Measurements from ENCODE around the gene NMNAT3.

NMNAT3 gene

GRCh38 chr3:139537795-139538621 lies 139.8 kb downstream of the NMNAT3 start:
- no peak for DNase-seq

DNA sequence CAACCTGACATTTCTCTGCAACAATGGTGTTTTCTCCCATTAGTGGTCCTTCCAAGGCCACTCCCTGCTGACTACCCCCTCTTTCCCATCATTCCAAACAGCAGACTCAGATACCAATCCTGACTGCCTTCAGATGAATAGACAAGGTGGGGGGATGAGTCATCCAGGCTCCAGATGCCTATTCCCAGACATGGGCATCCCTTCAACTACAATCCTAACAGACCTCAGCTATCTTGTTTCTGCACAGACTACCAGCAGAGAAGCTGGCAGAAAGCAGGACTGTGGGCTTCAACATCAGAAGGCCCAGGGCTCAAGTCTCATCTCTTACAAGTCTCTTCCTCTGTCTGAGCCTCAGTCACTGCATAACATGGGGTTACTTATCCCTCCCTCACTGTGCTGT lies 140.4 kb downstream of the NMNAT3 start:
- DNase-seq = no peak

GRCh38 chr3:139534992-139535879 lies 142.5 kb downstream of the NMNAT3 start:
- no peak for DNase-seq

- DNase-seq = no peak
Measured at GRCh38 chr3:139534455-139534812, 143.3 kb downstream of the NMNAT3 start.

DNA sequence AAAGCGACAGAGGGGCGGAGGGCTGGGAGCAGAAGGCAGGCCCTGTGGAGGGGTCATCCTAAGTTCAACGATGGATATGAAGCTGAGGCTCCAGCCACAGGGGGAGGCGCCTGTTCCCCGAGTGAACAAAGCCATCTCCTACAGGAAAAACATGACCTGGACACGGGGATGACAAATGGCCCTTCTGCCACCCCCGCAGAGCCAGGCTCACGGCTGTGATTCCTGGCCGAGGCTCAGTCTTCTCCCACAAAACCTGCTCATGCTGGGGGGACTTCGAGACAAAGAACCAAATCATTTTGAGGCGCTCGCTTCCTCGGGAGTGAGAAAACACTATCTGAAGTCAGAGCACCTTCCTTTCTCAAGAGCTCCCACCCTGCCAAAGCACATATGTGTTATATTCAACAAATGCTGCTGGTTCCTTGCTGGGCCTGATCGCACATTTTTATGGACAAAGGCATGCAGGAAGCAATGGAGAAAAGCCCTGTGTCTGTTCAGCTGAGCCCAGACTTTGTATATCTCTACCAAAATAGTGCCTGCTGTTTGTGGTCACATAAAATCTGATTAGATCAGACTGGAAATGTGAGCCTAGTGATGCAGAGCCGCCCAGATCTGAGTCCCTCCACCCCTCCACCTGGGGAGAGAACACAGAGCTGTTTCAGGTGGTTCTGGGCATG lies 143.9 kb downstream of the NMNAT3 start:
- DNase-seq = no peak

DNA sequence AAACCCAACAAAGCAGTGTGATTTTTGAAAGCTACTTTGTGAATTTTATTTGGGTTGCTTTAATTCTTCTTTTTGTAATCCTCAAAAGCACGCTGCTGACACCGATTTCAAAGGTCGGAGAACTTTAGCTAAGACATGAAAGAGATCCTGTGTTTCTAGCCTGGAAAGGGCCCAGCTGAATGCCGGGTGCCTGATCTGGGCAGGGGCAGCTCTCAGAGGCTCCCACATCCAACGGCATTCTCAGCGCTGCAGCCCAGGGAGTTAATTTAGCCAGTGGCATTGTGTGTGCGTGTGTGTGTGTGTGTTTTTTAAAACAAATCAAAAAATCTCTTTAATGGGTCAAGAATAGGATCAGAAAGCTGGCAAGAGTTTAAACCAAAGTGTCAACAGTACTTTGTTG lies 144.8 kb downstream of the NMNAT3 start:
- no peak for DNase-seq

- no peak for DNase-seq
Measured at GRCh38 chr3:139530717-139531116, 147.1 kb downstream of the NMNAT3 start.

- no peak for DNase-seq
Measured at GRCh38 chr3:139529662-139530061, 148.1 kb downstream of the NMNAT3 start.

- DNase-seq = no peak
Measured at GRCh38 chr3:139528924-139529323, 148.8 kb downstream of the NMNAT3 start.

- DNase-seq = no peak
Measured at GRCh38 chr3:139528281-139528680, 149.5 kb downstream of the NMNAT3 start.

DNA sequence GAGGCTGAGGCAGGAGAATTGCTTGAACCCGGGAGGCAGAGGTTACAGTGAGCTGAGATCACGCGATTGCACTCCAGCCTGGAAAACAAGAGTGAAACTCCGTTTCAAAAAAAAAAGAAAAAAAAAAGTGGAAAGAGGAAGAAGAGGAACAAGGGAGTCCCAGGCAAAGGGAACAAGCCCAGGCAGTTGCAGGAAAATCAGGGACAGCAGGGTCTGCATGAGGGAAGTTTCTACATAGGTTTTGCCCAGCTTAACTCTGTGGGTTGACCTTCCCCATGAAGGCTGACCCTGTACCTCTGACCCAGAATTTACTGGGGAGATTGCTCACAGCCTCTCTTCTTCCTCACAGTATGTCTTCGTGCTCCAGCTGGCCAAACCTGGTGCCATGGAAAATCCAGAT lies 150.5 kb downstream of the NMNAT3 start:
- no peak for DNase-seq

DNA sequence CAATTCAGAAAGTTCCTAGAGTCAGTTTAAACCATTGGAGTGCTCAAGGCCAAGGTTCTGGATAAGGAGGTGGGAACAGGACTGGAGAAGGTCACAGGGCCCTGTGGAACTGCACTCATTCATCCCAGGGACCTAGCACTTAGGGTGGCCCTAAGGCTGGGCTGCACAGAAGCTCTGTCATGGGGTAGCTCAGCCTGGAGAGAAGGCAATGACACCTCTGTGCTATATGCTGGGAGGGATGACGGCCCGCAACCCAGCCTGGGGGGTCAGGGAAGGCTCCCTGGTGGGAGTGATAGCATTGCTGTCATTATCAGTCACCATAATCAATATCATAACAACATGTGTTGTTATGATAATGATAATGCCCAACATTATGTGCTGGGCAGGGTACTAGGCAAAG lies 151.6 kb downstream of the NMNAT3 start:
- DNase-seq = no peak

GRCh38 chr3:139524841-139525636 lies 152.7 kb downstream of the NMNAT3 start:
- DNase-seq = no peak

- no peak for DNase-seq
Measured at GRCh38 chr3:139523718-139524117, 154.1 kb downstream of the NMNAT3 start.

DNA sequence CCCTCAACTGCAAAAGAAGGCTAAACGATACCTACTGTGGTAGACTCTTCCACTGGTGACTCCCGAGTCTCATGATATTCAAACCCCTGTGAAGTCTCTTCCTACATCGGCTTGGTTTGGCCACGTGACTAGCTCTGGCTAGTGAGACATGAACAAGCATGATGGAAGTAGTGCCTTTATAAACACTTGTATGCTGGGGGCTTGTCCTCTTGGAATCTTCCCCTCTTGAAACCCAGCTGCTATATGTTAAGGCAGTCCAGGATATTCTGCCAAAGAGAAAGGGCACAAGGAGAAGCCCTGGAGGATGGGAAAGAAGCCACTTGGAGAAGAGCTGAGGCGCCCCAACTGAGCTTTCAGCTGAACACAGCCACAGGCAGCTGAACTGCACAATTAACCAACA lies 154.6 kb downstream of the NMNAT3 start:
- no peak for DNase-seq

DNA sequence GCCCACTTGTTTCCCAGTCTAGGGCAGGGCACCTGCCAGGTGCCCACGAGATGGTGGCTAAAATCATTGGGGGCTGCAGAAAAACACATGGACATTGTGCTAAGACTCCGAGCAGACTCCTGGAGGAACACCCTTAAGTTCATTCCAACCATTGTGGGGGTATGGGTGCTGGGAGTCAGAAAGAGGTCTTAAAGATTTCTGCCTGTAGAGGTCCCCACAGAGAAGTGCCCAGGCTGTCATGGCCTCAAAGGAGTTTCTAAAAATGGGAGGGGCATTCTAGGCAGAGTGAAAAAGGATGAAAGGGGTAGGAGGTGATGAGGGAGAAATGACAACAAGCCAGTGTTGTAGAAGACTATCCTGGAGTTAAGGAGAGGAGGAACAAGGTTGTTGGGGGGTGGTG lies 155.4 kb downstream of the NMNAT3 start:
- no peak for DNase-seq

DNA sequence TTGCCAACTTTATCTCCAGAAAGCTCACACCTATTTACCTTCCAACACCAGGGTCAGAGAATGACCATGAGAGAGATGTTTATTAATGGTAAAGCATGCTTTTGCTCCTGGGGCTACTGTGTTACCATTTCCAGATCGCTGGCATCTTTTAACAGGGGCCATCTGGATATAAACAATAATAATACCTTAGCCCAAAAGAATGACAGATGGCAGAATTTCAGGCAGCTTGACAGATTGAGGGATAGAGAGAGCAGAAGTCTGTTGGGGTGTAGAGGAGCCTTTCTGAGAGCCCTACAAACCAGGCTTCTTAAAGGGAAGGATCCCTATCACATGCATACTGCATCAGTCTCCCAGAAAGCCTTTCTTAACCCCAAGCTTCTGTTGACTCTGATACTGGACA lies 156.0 kb downstream of the NMNAT3 start:
- DNase-seq = no peak

GRCh38 chr3:139521144-139521543 lies 156.6 kb downstream of the NMNAT3 start:
- no peak for DNase-seq

GRCh38 chr3:139519998-139520737 lies 157.6 kb downstream of the NMNAT3 start:
- no peak for DNase-seq

DNA sequence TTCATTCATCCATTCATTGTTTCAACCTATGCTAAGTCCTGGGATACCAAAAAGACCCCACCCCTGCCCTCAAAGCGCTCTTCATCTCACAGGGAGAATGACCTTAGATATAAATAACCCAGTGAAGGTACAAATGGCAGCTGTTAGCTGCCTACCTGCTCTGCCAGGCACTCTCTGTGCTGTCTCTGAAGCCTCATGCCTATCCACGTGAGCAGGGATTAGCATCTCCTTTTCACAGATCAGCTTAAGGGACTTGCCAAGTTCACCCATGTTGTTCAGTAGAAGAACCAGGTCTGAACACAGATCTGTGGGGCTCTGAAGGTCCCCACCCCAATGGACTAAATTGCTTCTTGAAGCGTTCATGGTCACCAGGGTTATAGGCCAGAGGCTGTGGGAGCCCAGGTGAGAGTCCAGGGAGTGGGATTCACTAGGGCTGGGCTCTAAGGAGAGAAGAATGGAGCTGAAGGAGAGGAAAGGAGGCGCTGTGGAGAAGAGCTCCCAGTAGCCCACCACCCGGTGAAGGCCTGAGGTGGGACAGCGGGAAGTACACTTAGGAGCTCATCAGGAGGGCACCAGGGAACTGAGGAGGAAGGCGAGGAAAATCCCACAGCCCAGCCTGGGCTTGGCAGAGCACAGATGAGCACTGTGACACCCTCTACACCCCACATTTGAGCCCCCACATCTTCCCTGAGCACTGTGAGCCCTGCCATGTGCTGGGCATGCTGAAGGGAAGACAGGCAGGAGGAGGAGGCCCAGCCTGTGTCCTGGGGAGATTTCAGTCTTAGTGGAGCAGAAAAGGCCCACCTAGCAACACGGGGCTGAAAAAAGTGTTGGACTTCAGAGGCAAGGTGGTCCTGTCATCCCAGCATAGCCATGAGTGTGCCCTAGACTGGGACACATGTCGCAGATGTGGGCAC lies 158.6 kb downstream of the NMNAT3 start:
- no peak for DNase-seq

DNA sequence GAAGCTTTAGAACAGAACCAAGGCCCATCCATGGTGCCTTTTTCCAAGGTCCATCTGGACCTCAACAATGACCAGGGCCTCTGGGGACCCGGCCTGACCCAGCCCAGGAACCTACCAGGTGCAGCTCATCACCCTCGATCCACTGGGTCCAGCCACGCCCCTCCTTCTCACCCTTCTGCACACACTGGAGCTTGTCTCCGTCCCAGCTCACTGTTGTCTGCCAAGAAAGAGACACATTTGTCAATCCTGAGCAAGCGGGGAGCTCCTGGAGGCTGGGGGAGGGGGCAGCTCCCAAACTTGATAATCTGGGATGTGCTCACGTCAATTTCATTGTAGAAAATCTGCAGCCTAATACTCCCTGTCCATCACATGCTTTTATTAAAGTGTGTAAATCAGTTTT lies 159.5 kb downstream of the NMNAT3 start:
- DNase-seq = no peak

All from GF-D8 (cell line).